IPS-NIHi7 (cell line): ENCODE measurements around the gene TRIM9.

ENCODE experiments used
- DNase-seq: peaks from one replicate; pipeline ENCODE4 v3.0.0; 2012; ENCODE audit warnings: mixed read lengths; ENCODE audit errors: extremely low spot score

Gene TRIM9

DNA sequence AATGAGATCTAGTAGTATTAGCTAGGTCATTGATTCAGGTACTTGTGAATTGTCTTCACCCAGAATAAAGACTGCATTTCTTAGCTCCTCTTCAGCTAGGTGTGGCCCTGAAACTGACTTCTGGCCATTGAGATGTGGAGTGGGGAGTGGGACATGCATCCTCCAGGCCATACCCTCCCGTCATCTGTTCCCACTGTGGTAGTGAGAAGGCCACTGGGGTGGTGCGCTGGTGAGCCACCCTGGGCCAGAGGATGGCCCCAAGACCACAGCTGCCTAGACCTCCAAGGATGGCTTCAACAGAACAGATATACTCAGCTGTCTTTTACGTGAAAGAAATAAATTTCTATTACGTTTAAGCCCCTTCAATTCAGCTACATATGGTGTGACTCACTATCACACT lies 36.5 kb downstream of the TRIM9 start:
- no peak for DNase-seq

DNA sequence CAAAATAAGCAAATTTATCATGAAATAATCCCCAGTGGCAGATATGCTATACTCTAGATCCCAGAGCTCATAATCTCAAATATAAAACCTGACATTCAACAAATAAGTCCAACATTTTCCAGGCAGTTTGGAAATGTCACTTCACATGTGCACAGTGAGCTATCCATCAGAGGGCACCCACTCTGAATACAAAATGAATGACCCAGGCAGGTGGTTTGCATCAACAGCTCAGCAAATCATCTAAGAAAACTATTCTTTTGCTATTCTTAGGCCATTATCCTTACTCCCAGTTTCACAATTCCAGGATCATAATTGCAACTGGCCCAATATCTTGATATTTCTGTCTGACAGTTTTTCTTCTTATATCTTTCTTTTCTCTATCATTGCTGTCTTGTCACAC lies 38.5 kb downstream of the TRIM9 start:
- DNase-seq: no peak

DNA sequence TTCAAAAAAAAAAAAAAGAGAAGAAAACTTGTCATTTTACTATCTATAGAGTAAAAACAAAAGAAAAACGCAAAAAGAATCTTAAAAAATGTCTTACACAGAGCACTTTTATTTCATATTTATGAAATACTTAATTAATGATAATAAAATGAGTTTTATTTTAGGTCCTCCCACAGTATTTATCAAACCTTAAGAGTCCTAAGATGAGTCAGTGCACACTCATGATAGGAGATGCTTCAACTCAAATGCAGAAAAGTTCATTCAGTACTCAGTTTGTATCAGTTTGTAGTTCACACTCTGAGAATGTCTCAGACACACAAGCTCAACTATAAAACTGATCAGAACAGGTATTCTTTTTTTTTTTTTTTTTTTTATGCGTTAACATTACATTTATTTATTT lies 41.7 kb downstream of the TRIM9 start:
- no peak for DNase-seq

DNA sequence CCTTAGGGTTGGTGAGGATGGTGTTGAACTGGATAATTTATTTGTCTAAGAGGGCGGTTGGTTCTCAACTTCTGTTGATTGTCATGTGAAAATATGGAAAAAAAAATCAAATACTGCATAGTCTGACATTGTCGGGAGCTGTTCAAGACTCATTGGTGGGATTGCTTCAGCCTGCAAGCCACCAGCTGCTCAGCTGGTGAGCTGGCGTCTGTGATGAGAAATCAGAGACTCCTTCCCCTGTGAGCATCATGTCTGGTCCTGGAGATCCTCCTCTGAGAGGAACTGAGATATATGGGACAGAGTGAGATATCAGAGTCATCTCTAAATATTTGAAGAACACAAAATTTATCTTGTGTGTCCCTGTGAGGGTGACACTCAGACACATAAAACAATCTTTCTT lies 49.9 kb downstream of the TRIM9 start:
- no peak for DNase-seq

DNA sequence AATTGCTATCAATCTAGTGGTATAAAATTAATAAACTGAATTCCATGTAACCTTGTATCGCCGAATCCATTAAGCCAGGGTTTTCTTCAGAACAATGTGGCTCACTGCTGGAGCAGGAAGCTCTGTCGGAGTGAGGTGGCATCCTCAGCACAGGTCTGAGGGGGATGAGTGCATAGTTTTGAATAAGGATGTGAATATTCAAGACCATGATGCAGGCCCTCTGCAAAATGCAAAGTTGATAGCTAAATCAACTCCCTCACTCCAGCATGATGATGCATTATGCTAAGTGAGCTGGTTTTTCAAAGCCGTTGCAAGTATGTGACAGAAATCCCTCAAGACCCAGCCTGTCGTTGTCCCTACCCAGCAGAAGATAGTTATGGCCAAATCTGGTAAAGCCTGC lies 53.0 kb downstream of the TRIM9 start:
- no peak for DNase-seq

DNA sequence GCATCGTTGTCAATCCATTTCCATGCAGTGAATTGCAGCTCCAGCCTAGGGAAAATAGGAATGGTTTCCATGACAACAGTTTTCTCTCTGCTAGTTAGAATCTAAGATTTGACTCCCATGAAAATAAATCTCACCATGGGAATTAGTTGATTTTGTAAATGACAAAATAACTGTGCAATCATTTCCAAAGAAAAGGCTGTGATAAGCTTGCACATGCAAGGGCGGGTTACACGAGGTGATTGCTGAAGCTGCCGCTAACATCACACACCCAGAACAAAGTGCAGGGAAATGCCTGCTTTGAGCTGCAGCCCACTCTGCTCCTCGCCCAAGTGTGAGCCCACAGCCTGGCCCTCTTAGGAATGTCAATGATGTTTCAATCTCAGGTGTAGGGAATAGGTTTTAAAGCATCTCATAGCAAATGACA lies 53.8 kb downstream of the TRIM9 start:
- no peak for DNase-seq

DNA sequence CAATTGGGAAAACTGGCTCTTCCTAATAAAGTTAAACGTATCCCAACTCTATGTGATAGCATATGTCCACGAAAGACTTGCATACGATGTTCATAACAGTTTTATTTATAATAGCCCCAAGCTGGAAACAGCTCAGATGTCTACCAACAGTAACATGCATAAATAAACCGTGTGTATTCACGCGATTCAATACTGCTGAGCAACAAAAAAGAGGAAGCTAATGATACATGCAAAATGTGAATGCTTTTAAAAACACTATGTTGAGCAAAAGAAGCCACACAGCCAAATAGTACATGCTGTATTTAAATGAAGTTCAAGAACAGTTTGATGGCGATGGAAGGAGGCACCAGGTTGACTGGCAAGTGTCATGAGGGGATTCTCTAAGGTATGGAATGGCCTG lies 55.7 kb downstream of the TRIM9 start:
- no peak for DNase-seq

DNA sequence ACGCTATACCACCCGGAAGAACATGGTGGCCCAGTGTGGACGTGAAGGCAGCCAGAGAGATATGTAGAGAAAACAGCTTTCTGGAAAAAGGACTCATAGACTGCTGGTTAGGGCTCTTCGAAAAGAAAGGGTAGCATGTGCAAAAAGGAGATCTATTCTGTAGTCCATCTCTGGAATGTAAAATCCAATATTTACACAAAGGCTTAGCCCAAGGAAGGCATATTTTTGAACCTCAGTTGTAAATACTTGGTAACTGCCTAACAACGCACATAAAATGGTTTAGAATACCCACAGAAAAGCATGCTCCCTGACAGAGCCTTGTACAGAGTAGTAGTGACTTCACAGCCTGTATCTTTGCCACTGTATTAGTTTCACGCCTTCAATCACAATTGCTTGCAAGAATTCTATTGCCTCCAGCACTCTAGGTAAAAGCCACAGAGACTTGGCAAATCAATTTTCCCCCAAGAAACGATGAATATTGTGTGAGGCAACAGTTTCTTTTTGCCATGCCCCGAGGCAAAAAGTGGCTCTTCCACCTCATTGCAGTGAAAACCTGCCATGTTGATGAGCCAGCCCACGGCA lies 59.2 kb downstream of the TRIM9 start:
- DNase-seq: no peak

DNA sequence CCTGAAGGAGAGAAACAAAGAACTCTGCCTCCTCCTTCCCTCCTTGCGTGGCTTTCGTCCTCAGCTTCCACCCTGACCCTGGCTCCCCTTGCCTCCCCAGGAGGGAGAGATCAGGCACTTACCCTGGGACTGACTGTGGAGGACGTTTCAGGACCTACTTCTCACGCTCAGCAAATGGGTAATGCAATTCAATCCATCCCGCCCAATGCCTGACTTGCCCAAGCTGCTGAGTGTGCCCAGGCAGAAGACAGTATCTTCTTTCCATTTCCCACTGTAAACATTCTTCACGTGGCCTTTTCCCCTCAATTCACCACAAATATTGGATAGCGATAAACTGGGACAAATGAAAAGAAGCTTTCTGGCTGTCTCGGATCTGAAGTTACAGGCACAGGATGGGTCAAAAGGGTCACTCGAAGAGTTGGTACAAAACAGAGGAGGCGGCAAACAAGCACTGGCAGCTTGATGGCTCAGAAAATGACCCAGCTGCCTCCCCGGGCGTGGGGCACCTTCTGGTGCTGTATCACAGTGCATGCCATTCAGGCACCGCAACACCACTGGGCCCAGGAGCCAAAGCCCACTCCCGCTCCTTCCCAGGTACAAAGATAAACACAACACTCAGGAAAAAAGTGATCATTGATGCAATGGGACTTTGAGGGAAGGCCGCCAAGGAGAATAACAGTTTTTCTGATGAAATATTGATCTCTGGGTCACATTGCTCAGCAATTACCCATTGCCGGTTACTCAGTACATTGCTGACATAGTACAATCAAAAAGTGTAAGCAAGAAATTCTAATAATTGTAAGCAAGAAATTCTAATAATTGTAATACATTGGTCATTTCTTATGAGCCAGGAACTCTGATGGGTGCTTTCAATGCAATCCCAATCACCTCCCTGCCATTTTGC lies 65.8 kb downstream of the TRIM9 start:
- DNase-seq: no peak

DNA sequence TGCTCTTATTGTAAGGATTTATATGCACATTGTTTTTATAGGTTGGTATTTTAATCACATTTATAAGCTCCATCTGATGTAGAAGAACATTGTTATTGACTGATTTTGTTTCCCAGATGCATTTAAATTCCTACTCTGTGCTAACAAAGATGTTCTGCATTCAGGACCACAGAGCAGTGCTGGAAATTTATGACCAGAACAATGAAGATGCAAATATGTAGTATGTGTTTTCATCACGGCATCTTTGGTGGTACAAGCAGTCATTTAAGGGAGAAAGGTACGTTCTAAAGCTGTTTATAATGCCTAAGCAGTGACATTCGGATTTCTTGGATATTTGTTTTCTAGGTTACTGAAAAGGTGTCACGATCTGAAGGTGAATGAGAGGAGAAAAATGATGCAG lies 66.5 kb downstream of the TRIM9 start:
- no peak for DNase-seq

DNA sequence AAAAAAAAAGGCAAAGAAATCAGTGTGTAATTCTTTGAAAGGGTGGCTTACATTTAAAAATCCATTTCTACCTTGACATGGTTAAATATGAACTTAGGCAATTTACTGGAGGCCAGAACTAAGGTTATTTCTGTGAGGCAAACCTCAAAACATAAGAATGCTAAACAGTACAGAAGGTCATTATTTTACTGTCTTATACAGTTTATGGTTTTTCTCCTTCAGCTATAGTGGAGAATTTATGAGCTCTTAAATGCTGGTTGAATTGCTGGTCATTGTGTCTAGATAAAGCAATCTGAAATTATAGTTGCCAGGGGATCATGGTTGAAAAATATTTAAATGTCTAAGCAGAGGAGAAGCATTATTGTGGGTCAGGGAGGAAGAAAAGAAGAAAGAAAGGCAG lies 70.5 kb downstream of the TRIM9 start:
- no peak for DNase-seq

DNA sequence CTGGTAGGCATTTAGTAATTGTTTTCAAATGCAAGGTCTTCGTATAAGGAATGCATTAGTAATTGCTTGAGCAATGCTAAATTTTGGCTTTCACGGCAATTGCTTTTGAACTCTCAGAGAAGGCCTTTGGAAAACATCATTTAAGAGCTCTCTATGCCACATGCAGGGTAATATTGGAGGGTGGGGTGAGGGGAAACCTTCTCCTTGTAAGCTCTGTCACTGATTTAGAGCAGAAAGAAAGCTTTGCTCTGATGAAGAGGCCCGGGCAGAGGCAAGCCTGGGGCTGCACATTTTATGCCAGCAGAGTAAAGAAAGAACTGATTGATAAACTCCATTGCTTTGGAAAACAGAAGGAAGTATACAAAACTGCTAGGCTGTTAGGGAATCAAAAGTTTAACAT lies 70.9 kb downstream of the TRIM9 start:
- no peak for DNase-seq

DNA sequence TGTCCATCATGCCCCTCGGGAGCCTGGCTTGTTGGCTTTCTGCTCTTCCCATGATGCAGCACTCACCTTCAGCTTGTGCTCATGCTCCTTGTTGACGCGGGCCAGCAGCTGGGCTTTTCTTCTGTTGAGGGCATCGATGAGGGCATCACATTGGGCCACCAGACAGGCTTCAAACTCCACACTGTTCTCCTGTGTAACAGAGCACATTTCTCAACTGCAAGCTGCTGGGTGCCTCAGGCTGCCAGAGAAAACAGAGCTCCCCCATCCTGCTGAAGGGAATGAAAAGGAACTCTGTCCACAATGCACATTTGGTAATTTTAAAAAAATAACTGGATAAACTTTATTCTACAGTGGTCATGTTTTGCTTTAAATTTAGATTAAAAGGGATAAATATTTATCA lies 72.1 kb downstream of the TRIM9 start:
- DNase-seq: no peak

DNA sequence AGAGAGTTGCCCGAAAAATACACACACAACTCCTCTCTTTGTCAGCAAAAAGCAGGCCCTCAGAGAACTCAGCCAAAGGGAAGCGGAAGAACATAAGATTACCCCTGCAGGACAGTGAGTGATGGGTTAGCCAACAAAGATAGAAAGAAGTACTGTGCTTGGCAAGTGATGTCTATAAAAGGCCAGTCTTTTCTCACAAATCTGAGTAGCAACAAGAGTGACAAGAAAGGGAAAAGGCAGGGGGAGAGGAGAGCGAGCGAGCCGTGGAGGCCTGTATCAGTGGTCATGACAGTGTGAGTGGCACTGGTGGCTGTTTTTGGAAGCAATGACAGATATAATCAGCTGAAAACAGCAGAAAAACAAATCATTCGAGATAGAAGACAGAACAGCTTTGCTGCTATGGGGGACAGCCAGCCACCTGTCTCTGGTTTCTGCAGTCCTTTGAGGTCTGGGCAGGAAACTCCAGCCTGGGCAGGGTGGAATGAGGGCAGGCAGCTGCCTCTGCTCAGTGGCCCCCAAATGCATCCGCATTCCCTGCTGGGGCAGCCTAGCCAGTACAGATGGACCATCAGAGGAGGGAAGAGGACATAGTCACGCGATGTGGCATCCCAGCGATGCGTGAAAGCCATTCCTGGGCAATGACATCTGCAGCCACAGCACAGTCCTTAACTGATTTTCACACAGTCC lies 74.7 kb downstream of the TRIM9 start:
- DNase-seq: no peak

DNA sequence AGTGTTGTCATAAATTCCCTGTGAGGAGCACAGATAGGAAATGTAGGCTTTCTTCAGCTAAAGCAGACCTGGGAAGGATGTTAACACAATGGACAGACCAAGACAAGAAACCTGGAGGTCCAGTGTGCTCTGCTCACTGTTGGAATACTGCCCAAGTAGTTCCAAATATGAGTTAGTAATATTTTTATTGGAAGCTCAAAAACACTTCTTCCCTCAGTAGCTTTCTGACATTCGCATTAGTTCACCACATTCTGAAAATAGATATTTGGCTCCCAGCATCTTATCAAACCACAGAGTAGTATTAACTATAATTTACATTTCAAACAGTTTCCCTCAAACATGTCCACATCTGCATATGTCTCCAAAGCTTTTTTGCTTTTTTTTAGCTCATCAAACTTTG lies 75.8 kb downstream of the TRIM9 start:
- no peak for DNase-seq

DNA sequence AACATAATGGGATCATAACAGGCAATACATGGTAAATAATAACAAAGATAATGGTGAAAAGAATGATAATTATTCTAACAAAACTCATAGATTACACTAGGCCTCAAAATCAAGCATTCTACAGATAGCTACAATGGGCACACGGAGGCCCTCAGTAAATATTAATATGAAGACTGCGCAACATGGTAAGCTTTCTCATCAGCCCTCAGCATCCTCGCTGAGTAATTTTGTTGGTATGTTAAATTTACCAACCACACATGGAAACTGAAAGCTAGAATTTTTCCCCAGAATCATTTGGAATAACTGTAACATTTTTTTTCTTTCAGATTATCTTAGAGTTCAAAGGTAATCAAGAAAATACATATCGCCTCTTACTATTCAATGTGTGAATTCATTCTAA lies 76.4 kb downstream of the TRIM9 start:
- no peak for DNase-seq

DNA sequence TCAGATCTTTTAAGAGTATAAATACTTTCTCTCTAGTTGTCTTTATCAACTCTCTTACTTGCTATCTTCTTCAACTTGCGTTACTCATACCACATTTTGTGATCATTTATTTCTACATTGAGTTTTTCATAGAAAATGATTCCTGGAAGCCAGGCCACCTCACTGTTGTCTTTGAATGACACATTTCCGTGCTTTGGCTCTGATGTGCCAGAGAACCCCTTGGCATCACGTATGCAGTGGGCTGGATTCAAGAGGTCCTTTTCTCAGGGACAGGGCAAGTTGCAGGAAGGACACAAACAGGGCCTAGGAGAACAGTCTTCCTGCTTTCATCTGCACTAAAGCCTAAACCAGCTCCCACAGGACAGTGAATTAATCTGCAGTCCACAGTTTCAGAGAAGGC lies 80.3 kb downstream of the TRIM9 start:
- no peak for DNase-seq

DNA sequence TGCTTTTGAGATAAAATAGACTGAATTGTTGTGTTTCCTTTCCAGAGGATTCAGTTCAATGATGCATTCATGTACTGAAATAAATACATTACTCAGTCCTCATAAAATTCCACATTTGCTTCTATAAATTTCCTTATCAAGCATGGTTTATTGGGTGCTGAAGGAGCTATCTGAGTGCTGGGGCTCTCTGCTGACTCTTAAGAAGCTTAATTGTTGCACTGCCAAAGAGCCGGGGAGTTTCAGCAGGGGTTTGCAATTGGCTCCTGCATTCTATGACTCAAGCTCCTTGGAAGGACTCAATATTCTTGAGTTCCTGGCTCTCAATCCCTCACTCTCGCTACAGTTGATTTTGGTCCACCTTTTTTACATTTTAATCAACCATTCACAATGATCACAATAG lies 80.8 kb downstream of the TRIM9 start:
- DNase-seq: no peak

DNA sequence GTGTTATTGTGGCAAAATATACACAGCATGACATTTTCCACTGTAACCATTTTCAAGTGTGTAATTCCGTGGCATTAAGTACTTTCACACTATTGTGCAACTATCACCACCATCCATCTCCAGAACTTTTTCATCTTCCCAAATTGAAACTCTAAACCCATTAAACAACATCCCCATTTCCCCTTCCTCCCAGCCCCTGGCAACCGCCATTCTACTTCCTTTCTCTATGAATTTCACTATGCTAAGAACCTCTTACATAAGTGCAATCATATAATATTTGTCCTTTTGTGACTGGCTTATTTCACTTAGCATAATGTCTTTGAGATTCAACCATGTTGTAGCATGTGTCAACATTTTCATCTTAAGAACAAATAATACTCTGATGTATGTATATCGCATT lies 82.8 kb downstream of the TRIM9 start:
- DNase-seq: no peak

DNA sequence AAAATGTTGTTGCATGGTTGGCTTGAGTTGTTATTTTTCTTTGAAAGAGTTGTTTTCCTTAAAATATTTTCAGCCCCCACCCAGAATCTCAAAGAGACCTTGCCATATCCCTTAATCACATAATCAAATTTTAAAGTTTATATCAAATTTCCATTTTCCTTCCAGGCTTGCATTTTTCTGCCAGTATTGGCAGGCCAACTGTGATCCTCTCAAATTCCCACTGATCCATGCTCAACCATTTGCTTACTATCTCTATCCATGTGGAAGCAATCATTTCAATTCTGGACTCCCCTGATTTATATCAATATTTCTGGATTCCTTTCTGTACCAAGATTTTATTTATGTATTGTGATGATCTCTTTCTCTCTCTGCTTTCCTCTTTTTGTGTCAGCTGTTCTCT lies 86.5 kb downstream of the TRIM9 start:
- DNase-seq: no peak

DNA sequence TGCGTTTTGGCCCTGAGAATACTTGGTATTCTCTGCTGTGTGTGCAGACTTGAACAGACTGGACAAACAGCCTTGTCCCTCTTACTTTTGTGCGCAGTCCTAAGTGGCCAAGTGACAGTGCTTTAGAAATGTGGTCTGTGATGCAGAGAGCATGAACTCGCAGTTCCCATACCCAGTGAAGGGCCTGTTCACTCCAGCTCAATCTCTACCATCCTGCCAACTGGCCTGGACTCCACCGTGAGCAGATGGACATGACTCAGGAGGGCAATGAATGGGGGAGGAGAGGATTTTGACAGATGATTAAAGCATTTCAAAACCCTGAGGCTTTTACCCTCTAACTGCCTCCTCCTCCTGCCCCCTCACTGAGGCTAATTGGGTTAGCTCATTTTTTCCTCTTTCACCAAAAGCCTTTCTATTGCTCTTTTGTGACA lies 88.1 kb downstream of the TRIM9 start:
- no peak for DNase-seq

DNA sequence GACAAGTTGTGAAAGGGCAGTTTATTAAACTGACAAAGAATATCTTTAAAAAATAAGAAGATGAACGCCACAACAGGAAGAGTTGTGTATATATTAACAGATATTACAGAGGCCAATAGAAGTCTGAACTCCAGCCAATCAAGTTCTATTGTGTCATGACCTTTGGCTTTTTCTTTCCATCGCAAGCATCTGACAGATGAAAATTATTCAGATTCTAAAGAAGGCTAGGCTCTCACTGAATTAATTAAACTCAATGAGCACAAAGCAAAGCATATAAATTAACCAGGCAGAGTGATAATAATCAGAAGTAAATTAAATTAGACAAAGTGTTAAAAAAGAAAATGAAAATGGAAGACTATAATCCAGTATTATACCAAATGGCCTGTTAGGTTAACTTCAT lies 88.6 kb downstream of the TRIM9 start:
- no peak for DNase-seq
